Breast epithelium (tissue), 3 donors: ENCODE results near the gene PSMD13.

Experiments used
- POLR2A ChIP-seq: fragments of 450-650 bp; IDR thresholded peaks from one replicate; pipeline ENCODE4 v1.6.1; 2016; ENCODE audit warnings: antibody characterized with exemption, mild to moderate bottlenecking, moderate library complexity
- TF ChIP-seq, protein P1 (sequence below), 3 donors: fragments of 450-650 bp; IDR thresholded peaks; one replicate each; pipeline ENCODE4 v1.5.1; 2016 to 2017; ENCODE audit warnings: antibody characterized with exemption in 3 of 3, mild to moderate bottlenecking in 3 of 3, moderate library complexity in 3 of 3

DNA sequence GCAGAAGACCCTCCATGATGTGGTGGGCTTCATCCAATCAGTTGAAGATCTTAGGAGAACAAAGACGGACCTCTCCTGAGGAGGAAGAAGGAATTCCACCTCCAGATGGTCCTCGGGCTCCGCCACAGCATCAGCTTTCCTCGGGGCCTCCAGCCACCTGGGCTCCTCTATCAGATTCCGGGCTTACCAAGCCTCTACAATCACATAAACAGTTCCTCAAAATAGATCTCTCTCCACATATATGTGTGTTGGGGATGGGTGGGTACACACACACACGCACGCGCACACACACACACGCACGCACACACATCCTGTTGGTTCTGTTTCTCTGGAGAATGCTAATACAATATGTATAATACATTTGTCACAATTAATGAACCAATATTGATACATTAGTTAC is 22.6 kb downstream of the PSMD13 start:
- TF ChIP-seq, protein P1, sequence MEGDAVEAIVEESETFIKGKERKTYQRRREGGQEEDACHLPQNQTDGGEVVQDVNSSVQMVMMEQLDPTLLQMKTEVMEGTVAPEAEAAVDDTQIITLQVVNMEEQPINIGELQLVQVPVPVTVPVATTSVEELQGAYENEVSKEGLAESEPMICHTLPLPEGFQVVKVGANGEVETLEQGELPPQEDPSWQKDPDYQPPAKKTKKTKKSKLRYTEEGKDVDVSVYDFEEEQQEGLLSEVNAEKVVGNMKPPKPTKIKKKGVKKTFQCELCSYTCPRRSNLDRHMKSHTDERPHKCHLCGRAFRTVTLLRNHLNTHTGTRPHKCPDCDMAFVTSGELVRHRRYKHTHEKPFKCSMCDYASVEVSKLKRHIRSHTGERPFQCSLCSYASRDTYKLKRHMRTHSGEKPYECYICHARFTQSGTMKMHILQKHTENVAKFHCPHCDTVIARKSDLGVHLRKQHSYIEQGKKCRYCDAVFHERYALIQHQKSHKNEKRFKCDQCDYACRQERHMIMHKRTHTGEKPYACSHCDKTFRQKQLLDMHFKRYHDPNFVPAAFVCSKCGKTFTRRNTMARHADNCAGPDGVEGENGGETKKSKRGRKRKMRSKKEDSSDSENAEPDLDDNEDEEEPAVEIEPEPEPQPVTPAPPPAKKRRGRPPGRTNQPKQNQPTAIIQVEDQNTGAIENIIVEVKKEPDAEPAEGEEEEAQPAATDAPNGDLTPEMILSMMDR (IDR thresholded peaks at IDR 0.05), result no peak
- no peak for TF ChIP-seq POLR2A
